OCI-LY3 (cell line): ENCODE measurements around the gene CFAP54.

Source experiments
- H2AFZ ChIP-seq: fragments of 200-600, 300-600 bp; shearing (Covaris generic); 2 replicates; pipeline ENCODE4 v1.6.0; 2014; ENCODE audit warnings: antibody characterized with exemption, low read depth, low read length
- H3K27ac ChIP-seq: fragments of 200-600, 300-600 bp; sonication (generic); 2 replicates; pipeline ENCODE4 v1.5.1; 2014; ENCODE audit warnings: mild to moderate bottlenecking, low read length, moderate library complexity, mixed read lengths
- H3K27me3 ChIP-seq: fragments of 200-600, 300-600 bp; sonication (generic); 2 replicates; pipeline ENCODE4 v1.6.1; 2014; ENCODE audit warnings: low read depth, low read length, mixed read lengths
- H3K36me3 ChIP-seq: fragments of 200-600, 300-600 bp; sonication (generic); replicated peaks from 2 replicates; pipeline ENCODE3; 2014; ENCODE audit warnings: low read depth, low read length, mixed read lengths
- H3K4me1 ChIP-seq: fragments of 300-600, 200-600 bp; sonication (generic); 2 replicates; pipeline ENCODE4 v1.6.1; 2014; ENCODE audit warnings: low read length, mixed read lengths
- H3K4me2 ChIP-seq: fragments of 200-600, 300-600 bp; sonication (generic); 2 replicates; pipeline ENCODE4 v1.6.1; 2014; ENCODE audit warnings: low read length, mixed read lengths
- H3K4me3 ChIP-seq: fragments of 300-600, 200-600 bp; sonication (generic); 2 replicates; pipeline ENCODE4 v1.5.1; 2014; ENCODE audit warnings: antibody characterized with exemption, mild to moderate bottlenecking, low read length, moderate library complexity
- H3K79me2 ChIP-seq: fragments of 300-600, 200-600 bp; shearing (Covaris generic); 2 replicates; pipeline ENCODE4 v1.6.1; 2014; ENCODE audit warnings: mild to moderate bottlenecking, low read length, mixed read lengths
- H3K9ac ChIP-seq: fragments of 300-600, 200-600 bp; shearing (Covaris generic); 2 replicates; pipeline ENCODE4 v1.6.0; 2014; ENCODE audit warnings: mild to moderate bottlenecking, low read length, moderate library complexity
- H3K9me3 ChIP-seq: fragments of 200-600, 300-600 bp; shearing (Covaris generic); 2 replicates; pipeline ENCODE4 v1.6.1; 2014; ENCODE audit warnings: low read length, mixed read lengths; ENCODE audit not compliant: insufficient read depth
- H4K20me1 ChIP-seq: fragments of 200-600, 300-600 bp; sonication (generic); 2 replicates; pipeline ENCODE4 v1.6.1; 2016; ENCODE audit warnings: low read length, mixed read lengths; ENCODE audit not compliant: insufficient read depth
- CTCF ChIP-seq: fragments of 200-600, 300-600 bp; sonication (generic); IDR thresholded peaks from 2 replicates; pipeline ENCODE4 v1.5.1; 2014; ENCODE audit warnings: antibody characterized with exemption, low read length, low read depth
- EZH2phosphoT487 ChIP-seq: fragments of 200-600 bp; shearing (Covaris generic); IDR thresholded peaks from 2 replicates; pipeline ENCODE4 v1.6.1; 2018; ENCODE audit warnings: antibody characterized with exemption, mixed run types, low read depth

CFAP54 gene

GRCh38 chr12:96831346-96831745 is 342.0 kb downstream of the CFAP54 start:
- no peaks in the 10 kb centered on the region for H3K9me3 ChIP-seq
- no peak overlapping the region for H2AFZ ChIP-seq
- H3K36me3 ChIP-seq, result no peaks in the 10 kb centered on the region
- no peak overlapping the region for H3K27ac ChIP-seq
- no peak overlapping the region for H3K4me2 ChIP-seq
- no peaks in the 10 kb centered on the region for H3K27me3 ChIP-seq
- H3K9ac ChIP-seq, result no peak overlapping the region
- no peaks in the 10 kb centered on the region for H3K79me2 ChIP-seq
- H4K20me1 ChIP-seq, result no peaks in the 10 kb centered on the region
- H3K4me3 ChIP-seq, result no peak overlapping the region
- H3K4me1 ChIP-seq, result no peaks in the 10 kb centered on the region
- TF ChIP-seq CTCF (no peak), EZH2phosphoT487 (no peak)

- Histone ChIP-seq H4K20me1 (no peaks in the 10 kb centered on the region), H3K9ac (no peak overlapping the region), H3K9me3 (no peaks in the 10 kb centered on the region), H3K4me2 (no peak overlapping the region), H3K79me2 (no peaks in the 10 kb centered on the region), H2AFZ (no peak overlapping the region), H3K27ac (no peak overlapping the region), H3K4me3 (no peak overlapping the region), H3K27me3 (no peaks in the 10 kb centered on the region), H3K4me1 (no peaks in the 10 kb centered on the region), H3K36me3 (no peaks in the 10 kb centered on the region)
- no peak for TF ChIP-seq EZH2phosphoT487
- no peak for TF ChIP-seq CTCF
Measured at GRCh38 chr12:96846293-96846692, 356.9 kb downstream of the CFAP54 start.

GRCh38 chr12:96850676-96851075 is 361.3 kb downstream of the CFAP54 start:
- Histone ChIP-seq H3K4me3 (no peak overlapping the region), H3K79me2 (no peaks in the 10 kb centered on the region), H3K4me1 (no peaks in the 10 kb centered on the region), H3K27ac (no peak overlapping the region), H3K9ac (no peak overlapping the region), H3K4me2 (no peak overlapping the region), H2AFZ (no peak overlapping the region), H3K9me3 (no peaks in the 10 kb centered on the region), H3K36me3 (no peaks in the 10 kb centered on the region), H3K27me3 (no peaks in the 10 kb centered on the region), H4K20me1 (no peaks in the 10 kb centered on the region)
- TF ChIP-seq CTCF, result no peak
- no peak for TF ChIP-seq EZH2phosphoT487

GRCh38 chr12:96858162-96858561 is 368.8 kb downstream of the CFAP54 start:
- Histone ChIP-seq H2AFZ (no peak overlapping the region), H3K4me3 (no peak overlapping the region), H3K4me2 (no peak overlapping the region), H3K36me3 (no peaks in the 10 kb centered on the region), H3K79me2 (no peaks in the 10 kb centered on the region), H4K20me1 (no peaks in the 10 kb centered on the region), H3K9me3 (no peaks in the 10 kb centered on the region), H3K4me1 (no peaks in the 10 kb centered on the region), H3K9ac (no peak overlapping the region), H3K27ac (no peak overlapping the region), H3K27me3 (no peaks in the 10 kb centered on the region)
- TF ChIP-seq CTCF (no peak), EZH2phosphoT487 (no peak)
